K562 treated with DMSO at 1 percent for 4 hours (cell line): ENCODE measurements around the gene AKNAD1. TPM values are rescaled to one million over a fixed set of nuclear protein-coding genes. Genes with fewer than 3 reads are reported as not detected.

Experiments used
- total RNA-seq: library from RNA; unstranded; fragments of 300-600 nt; gene quantifications from 2 replicates; pipeline ENCODE4 v1.2.3, GENCODE V29; 2022; ENCODE audit not compliant: insufficient read depth

Gene AKNAD1, protein sequence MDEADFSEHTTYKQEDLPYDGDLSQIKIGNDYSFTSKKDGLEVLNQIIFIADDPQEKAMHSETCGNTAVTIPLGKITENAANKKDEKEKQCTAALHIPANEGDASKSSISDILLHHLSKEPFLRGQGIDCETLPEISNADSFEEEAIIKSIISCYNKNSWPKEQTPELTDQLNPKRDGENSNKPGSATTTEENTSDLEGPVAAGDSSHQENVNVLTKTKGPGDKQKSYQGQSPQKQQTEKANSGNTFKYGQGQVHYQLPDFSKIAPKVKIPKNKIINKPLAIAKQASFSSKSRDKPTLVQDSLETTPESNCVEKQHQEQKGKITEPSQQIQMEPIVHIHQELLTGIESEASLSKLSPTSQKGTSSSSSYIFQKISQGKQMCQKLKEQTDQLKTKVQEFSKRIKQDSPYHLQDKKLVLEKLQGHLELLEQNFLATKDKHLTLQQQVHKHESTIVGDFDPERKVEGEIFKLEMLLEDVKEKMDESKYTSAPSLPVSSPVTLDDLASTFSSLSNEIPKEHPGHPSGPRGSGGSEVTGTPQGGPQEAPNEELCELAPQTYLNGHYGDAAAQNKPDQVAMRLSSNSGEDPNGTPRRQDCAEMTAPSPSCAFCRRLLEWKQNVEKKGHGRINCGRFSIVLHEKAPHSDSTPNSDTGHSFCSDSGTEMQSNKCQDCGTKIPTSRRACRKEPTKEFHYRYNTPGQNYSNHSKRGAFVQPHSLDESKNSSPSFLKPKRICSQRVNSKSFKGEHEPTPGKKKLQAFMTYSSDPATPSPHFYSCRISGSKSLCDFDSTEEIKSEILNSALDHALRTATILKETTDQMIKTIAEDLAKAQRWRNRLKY
- not detected in 2 replicates for total RNA-seq

DNA sequence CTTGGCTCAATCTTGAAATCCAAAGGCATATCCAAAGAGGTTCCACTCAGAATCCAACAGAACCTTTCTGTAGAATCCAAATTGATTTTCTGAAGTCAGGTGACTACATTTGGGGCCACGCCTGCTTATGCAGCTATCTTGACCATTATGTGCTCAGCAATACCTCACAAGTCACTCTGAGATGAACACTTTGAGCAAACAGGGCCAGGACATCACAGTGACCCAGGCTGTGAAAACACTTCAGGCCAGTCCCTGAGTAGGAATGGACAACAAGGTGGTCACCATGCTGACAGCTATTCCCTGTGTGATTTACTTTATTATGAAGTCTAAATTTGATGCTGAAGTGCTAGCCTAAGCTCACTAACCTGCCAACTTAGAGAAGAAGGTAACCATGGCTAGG lies at the start of gene AKNAD1:
Gene AKNAD1 (minus strand): TSS at position 101 of the 400 bp plus-strand sequence. CDS start 4,430 bp downstream, outside the sequence.

Other genes starting within 250 kb of the AKNAD1 start
- gene HENMT1, start 196.0 kb downstream of the AKNAD1 start, total RNA-seq: not detected in 2 replicates
- 14.4 and 25.6 TPM in 2 replicates for gene PRPF38B, start 164.8 kb downstream of the AKNAD1 start, total RNA-seq
- not detected in 2 replicates for gene FNDC7, start 144.2 kb downstream of the AKNAD1 start, total RNA-seq
- 31.8 and 39.7 TPM in 2 replicates for gene STXBP3, start 110.4 kb downstream of the AKNAD1 start, total RNA-seq
- 18.4 and 19.3 TPM in 2 replicates for gene GPSM2, start 19.9 kb upstream of the AKNAD1 start, total RNA-seq
- gene CLCC1, start 106.4 kb upstream of the AKNAD1 start, total RNA-seq: 11.8 and 17.1 TPM in 2 replicates
- gene WDR47, start 185.0 kb upstream of the AKNAD1 start, total RNA-seq: 13.3 and 18.6 TPM in 2 replicates
- 36.1 and 41.9 TPM in 2 replicates for gene TAF13, start 218.9 kb upstream of the AKNAD1 start, total RNA-seq
- 16.2 and 18.3 TPM in 2 replicates for gene TMEM167B, start 233.7 kb upstream of the AKNAD1 start, total RNA-seq